ENCODE measurements around the gene GAS2L2.

Gene GAS2L2

GRCh38 chr17:35748341-35748841 lies 4.6 kb downstream of the GAS2L2 start:
- ATAC-seq (replicated peaks) (no peak), DNase-seq (no peak)
- Mint-ChIP-seq H3K9me3 (no peaks in the 10 kb centered on the region), H3K27me3 (peaks cover 51 to 93% of the 10 kb centered on the region in 2 donors), H3K4me3 (no peak overlapping the region), H3K27ac (no peak overlapping the region), H3K4me1 (ENCODE audit: low read depth in 2 of 2) (peaks cover 3 to 10% of the 10 kb centered on the region in 2 donors), H3K36me3 (ENCODE audit: insufficient read depth) (no peaks in the 10 kb centered on the region)

- peak; percentile 73 to 81 (median 74) for DNase-seq
- Mint-ChIP-seq H3K4me3 (no peak overlapping the region), H3K9me3 (no peaks in the 10 kb centered on the region), H3K27me3 (peaks cover 48 to 93% of the 10 kb centered on the region in 2 donors), H3K4me1 (ENCODE audit: low read depth in 2 of 2) (peaks cover 3 to 10% of the 10 kb centered on the region in 2 donors), H3K27ac (no peak overlapping the region), H3K36me3 (ENCODE audit: insufficient read depth) (no peaks in the 10 kb centered on the region)
- peak; percentile 98 for ATAC-seq (replicated peaks)
Measured at GRCh38 chr17:35747540-35748017, 5.5 kb downstream of the GAS2L2 start.

GRCh38 chr17:35745749-35746320 lies 7.2 kb downstream of the GAS2L2 start:
- H3K36me3 Mint-ChIP-seq (ENCODE audit: insufficient read depth), result peaks cover under 1% of the 10 kb centered on the region
- no peak overlapping the region for H3K27ac Mint-ChIP-seq
- H3K27me3 Mint-ChIP-seq, result peaks cover 48 to 93% of the 10 kb centered on the region in 2 donors
- no peak for ATAC-seq (replicated peaks)
- H3K9me3 Mint-ChIP-seq, result no peaks in the 10 kb centered on the region
- no peak overlapping the region for H3K4me3 Mint-ChIP-seq
- no peak for DNase-seq
- H3K4me1 Mint-ChIP-seq (ENCODE audit: low read depth in 2 of 2), result peaks cover 3 to 14% of the 10 kb centered on the region in 2 donors

DNA sequence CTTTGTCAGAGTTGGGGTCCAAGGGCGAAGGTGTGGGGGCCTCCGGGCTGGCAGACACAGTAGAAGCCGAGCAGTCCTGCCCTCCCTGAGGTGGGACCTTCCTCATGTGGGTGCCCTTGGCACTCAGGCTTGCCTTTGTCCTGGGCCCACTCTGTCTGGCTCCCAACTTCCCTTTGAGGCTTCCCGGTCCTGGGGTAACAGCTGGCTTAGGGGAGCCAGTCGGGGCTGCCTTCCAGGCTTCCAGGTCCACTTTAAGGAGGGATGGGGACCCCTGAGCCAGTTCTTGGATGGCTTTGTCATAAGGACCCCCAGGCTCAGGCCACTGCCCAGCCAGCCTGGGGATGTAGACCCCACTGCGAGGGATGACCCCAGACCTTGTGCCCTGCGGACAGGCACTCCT lies 7.8 kb downstream of the GAS2L2 start:
- H3K4me3 Mint-ChIP-seq, result no peak overlapping the region
- no peak for ATAC-seq (replicated peaks)
- no peaks in the 10 kb centered on the region for H3K9me3 Mint-ChIP-seq

DNA sequence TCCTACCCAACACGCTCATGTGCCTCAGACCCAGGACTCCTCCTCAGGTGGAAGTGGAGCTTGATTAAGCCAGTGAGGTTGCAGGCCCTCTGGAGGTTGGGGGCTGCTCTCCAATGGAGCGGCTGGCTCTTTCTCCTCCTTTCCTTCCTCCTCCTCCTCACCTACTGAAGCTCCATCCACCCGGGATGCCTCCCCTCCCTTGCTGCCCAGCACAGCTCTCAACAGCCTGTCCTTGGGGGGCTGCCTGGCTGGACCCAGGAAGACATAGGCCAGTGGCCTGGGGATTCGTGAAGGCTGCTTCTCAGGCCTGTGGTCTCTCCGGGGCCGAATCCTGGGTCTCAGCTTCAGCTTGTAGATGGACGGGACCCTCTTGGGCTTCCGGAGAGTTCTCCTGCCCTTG lies 8.2 kb downstream of the GAS2L2 start:
- ATAC-seq (replicated peaks) (no peak), DNase-seq (no peak)
- Mint-ChIP-seq H3K27me3 (peaks cover 39 to 93% of the 10 kb centered on the region in 2 donors), H3K27ac (no peak overlapping the region), H3K4me3 (no peak overlapping the region), H3K9me3 (no peaks in the 10 kb centered on the region), H3K36me3 (ENCODE audit: insufficient read depth) (peaks cover 5% of the 10 kb centered on the region), H3K4me1 (ENCODE audit: low read depth in 2 of 2) (peaks cover 3 to 14% of the 10 kb centered on the region in 2 donors)

More for the DNA sequence above, 7.8 kb downstream of the GAS2L2 start:
- H3K27me3 Mint-ChIP-seq, result peaks cover 42 to 93% of the 10 kb centered on the region in 2 donors
- peaks cover 3 to 14% of the 10 kb centered on the region in 2 donors for H3K4me1 Mint-ChIP-seq (ENCODE audit: low read depth in 2 of 2)
- H3K27ac Mint-ChIP-seq, result no peak overlapping the region
- no peak for DNase-seq
- H3K36me3 Mint-ChIP-seq (ENCODE audit: insufficient read depth), result peaks cover 5% of the 10 kb centered on the region

DNA sequence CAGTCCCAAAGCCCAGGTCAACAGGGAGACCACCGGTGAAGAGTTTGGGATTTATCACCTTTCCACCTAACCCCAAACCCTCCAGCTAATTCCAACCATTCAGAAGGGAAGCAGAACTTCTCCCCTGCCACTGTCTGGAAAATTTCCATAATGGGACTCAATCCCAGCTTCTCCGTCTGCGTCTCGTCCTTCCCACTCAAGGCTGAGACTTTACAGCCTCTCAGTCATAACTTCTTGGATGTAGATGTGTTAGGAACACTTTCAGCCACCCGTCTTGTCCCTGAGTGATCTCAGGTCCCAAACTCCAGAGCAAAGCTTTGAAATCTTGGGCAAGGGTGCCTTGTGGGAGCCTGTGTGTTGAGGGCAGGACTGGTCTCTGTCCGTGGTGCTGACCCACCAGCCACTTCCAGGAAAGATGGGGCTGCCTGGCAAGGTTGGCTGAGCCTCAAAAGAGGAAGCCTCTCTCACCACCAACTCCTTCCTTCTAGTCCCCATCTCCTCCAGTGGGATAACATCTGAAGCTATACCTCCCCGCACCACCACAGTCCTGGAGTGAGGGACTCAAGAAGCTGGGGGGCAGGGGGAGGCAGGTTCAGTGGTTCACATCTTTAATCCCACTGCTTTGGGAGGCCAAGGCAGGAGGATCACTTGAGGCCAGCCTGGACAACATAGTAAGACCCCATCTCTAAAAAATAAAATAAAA lies 9.3 kb downstream of the GAS2L2 start:
- ATAC-seq (replicated peaks) (no peak), DNase-seq (no peak)
- H3K9me3 Mint-ChIP-seq, result no peaks in the 10 kb centered on the region
- no peak overlapping the region for H3K27ac Mint-ChIP-seq
- no peak overlapping the region for H3K4me3 Mint-ChIP-seq
- peaks cover 5% of the 10 kb centered on the region for H3K36me3 Mint-ChIP-seq (ENCODE audit: insufficient read depth)
- peaks cover 28 to 90% of the 10 kb centered on the region in 2 donors for H3K27me3 Mint-ChIP-seq
- peaks cover 0 to 7% of the 10 kb centered on the region in 2 donors for H3K4me1 Mint-ChIP-seq (ENCODE audit: low read depth in 2 of 2)

GRCh38 chr17:35742896-35743477 lies 10.1 kb downstream of the GAS2L2 start:
- H3K4me1 Mint-ChIP-seq (ENCODE audit: low read depth in 2 of 2), result peaks cover 0 to 7% of the 10 kb centered on the region in 2 donors
- H3K27me3 Mint-ChIP-seq, result peaks cover 22 to 82% of the 10 kb centered on the region in 2 donors
- no peak overlapping the region for H3K4me3 Mint-ChIP-seq
- no peak for DNase-seq
- no peak overlapping the region for H3K27ac Mint-ChIP-seq
- ATAC-seq (replicated peaks), result no peak
- H3K9me3 Mint-ChIP-seq, result no peaks in the 10 kb centered on the region
- H3K36me3 Mint-ChIP-seq (ENCODE audit: insufficient read depth), result peaks cover 5% of the 10 kb centered on the region

DNA sequence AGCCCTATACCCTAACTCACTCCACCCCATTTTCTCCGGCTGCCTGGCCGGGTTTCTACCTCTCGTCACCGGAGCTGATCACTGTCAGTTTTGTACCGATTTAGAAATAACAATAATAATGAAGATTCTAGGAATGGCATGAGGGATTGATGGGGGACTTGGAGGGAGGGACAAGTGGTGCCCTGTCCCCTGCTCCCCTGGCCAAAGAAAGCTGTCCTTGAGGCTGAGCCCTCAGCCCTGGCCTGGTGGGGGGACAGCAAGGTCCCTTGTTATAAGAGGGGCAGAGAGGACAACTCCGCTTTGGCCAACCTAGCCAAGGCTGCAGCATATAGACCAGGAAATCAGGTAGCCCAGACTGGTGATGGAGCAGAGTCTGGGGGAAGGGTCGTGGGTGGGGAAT lies 10.5 kb downstream of the GAS2L2 start:
- Mint-ChIP-seq H3K9me3 (no peaks in the 10 kb centered on the region), H3K36me3 (ENCODE audit: insufficient read depth) (peaks cover 5% of the 10 kb centered on the region), H3K27ac (no peak overlapping the region), H3K4me1 (ENCODE audit: low read depth in 2 of 2) (peaks cover 0 to 7% of the 10 kb centered on the region in 2 donors), H3K4me3 (no peak overlapping the region), H3K27me3 (peaks cover 22 to 77% of the 10 kb centered on the region in 2 donors)
- no peak for DNase-seq
- ATAC-seq (replicated peaks), result no peak

DNA sequence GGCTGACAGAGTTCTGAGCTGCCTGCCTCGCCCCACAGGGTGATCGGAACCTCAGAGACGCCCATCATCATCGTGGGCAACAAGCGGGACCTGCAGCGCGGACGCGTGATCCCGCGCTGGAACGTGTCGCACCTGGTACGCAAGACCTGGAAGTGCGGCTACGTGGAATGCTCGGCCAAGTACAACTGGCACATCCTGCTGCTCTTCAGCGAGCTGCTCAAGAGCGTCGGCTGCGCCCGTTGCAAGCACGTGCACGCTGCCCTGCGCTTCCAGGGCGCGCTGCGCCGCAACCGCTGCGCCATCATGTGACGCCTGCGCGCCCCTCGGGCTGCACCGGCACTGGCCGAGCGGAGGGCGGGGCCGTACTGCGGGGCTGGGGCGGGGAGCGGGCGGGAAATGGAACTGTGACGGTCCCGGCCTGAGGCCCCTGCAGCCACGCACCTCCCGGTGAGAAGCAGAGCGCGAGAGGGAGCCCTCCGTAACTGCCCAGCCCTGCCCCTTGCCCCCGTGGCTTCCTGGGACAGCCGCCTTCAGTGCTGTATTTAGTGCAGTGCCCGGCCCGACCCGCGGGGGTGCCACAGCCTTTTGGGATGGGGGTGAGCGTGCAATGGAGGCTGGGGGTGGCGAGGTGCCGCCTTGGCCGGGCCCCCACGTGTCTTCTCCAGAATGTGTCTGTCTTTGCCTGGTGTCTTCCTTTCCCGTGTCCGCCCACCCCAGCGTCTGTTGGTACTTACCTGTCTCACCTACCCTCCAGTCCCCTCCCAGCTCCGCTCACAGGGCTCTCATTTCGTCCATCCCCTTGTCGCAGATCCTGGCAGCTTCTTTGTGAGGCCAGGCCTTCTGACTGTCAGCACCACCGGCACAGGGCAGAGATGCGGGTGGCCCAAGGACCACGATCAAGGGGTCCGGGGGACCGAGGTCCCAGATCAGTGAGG lies 11.8 kb downstream of the GAS2L2 start:
- H3K9me3 Mint-ChIP-seq, result no peaks in the 10 kb centered on the region
- DNase-seq, result no peak
- H3K4me3 Mint-ChIP-seq, result peak overlapping the region; percentile 61 to 63

DNA sequence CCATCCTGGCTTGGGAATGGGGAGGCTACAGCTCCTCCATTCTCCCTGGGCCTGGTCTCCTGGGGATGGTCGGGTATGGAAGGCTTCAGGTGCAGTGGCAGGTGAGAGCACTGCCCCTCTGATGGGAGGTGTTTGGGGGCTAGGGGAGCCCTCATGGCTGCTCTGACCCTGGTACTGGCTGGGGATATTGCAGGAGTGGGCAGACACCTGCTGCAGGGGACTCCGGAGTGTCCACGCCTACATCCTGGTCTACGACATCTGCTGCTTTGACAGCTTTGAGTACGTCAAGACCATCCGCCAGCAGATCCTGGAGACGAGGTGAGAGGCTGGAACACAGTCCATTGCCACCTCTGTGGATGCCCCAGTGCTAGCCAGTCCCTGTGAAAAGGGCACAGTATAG lies 12.8 kb downstream of the GAS2L2 start:
- Mint-ChIP-seq H3K27me3 (peaks cover 22 to 60% of the 10 kb centered on the region in 2 donors), H3K4me1 (ENCODE audit: low read depth in 2 of 2) (peaks cover 0 to 6% of the 10 kb centered on the region in 2 donors), H3K9me3 (no peaks in the 10 kb centered on the region), H3K27ac (no peak overlapping the region), H3K4me3 (no peak overlapping the region), H3K36me3 (ENCODE audit: insufficient read depth) (peaks cover 5% of the 10 kb centered on the region)
- ATAC-seq (replicated peaks), result no peak
- DNase-seq, result no peak

More for the DNA sequence above, 11.8 kb downstream of the GAS2L2 start:
- H3K4me1 Mint-ChIP-seq (ENCODE audit: low read depth in 2 of 2), result peaks cover 0 to 6% of the 10 kb centered on the region in 2 donors
- H3K36me3 Mint-ChIP-seq (ENCODE audit: insufficient read depth), result peaks cover 5% of the 10 kb centered on the region
- peaks cover 22 to 68% of the 10 kb centered on the region in 2 donors for H3K27me3 Mint-ChIP-seq
- peak; percentile 68 for ATAC-seq (replicated peaks)
- no peak overlapping the region for H3K27ac Mint-ChIP-seq

- Mint-ChIP-seq H3K27me3 (peaks cover 19 to 45% of the 10 kb centered on the region in 2 donors), H3K27ac (no peak overlapping the region), H3K9me3 (no peaks in the 10 kb centered on the region), H3K4me3 (no peak overlapping the region), H3K36me3 (ENCODE audit: insufficient read depth) (peaks cover 8% of the 10 kb centered on the region), H3K4me1 (ENCODE audit: low read depth in 2 of 2) (peaks cover 0 to 6% of the 10 kb centered on the region in 2 donors)
- DNase-seq (no peak), ATAC-seq (replicated peaks) (no peak)
Measured at GRCh38 chr17:35738519-35739133, 14.4 kb downstream of the GAS2L2 start.

DNA sequence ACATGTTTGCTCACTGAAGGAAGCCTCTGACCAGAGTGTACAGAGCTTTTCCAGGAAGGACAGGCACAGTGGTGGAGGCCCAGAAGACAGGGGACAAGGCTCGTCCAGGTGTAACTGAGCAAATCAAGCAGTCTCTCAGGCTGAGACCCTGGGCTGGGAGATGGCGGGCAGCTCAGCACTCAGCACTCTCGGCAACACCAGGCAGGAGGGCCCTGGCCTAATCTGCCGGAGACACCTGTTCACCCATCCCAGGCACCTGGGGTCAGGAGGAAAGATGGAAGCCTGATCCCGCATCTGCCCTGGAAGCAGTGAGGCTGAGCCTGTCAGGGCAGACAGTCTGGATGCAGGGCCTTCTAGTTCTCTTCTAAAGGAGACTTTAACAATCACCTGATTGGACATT lies 16.8 kb downstream of the GAS2L2 start:
- DNase-seq (no peak), ATAC-seq (replicated peaks) (no peak)
- peaks cover 0 to 22% of the 10 kb centered on the region in 2 donors for H3K27me3 Mint-ChIP-seq
- H3K27ac Mint-ChIP-seq, result no peak overlapping the region
- H3K4me1 Mint-ChIP-seq (ENCODE audit: low read depth in 2 of 2), result peaks cover under 1 to 10% of the 10 kb centered on the region in 2 donors
- H3K9me3 Mint-ChIP-seq, result no peaks in the 10 kb centered on the region
- peaks cover 11% of the 10 kb centered on the region for H3K36me3 Mint-ChIP-seq (ENCODE audit: insufficient read depth)
- H3K4me3 Mint-ChIP-seq, result no peak overlapping the region
